Stimulated activated CD4-positive, alpha-beta T cell treated with anti-CD3 and anti-CD28 coated beads, Interleukin-1b, Interleukin-23, amount 100 ng/mL, for 48 hours (primary cell): Measurements from ENCODE around the gene RANBP10.
"Not testable (repeated sequence)": the region's sequence is repeated elsewhere in the genome, so short reads cannot be mapped to it uniquely, and the experiment has no call there.

ENCODE experiments used
- DNase-seq: peaks from one replicate; pipeline ENCODE4 v3.0.0-alpha.2; 2020

Gene RANBP10

GRCh38 chr16:67806428-67807147 lies at the start of gene RANBP10, which contains the start of gene TSNAXIP1:
TSS of gene RANBP10 (minus strand) at chr16:67806560. CDS start at chr16:67806536, 24 bp downstream.
TSS of gene TSNAXIP1 (plus strand) at chr16:67806889. CDS start at chr16:67807150, 261 bp downstream.
- DNase-seq = peak; percentile 98

- no peak for DNase-seq
Measured at GRCh38 chr16:67855789-67856188, 49.4 kb upstream of the RANBP10 start.

GRCh38 chr16:67853670-67854069 lies 47.3 kb upstream of the RANBP10 start:
- no peak for DNase-seq

- no peak for DNase-seq
Measured at GRCh38 chr16:67848118-67848517, 41.8 kb upstream of the RANBP10 start.

- DNase-seq = peak; percentile 16
Measured at GRCh38 chr16:67847064-67847861, 40.9 kb upstream of the RANBP10 start, which contains the start of gene CENPT. TSS of gene CENPT (minus strand) at chr16:67847693. CDS start at chr16:67833859, 13,834 bp downstream.

- DNase-seq = peak; percentile 96
Measured at GRCh38 chr16:67846320-67847063, 40.1 kb upstream of the RANBP10 start, which contains the start of gene NUTF2. TSS of gene NUTF2 (plus strand) at chr16:67846933. CDS start at chr16:67865131, 18,198 bp downstream.

- no peak for DNase-seq
Measured at GRCh38 chr16:67846063-67846319, 39.6 kb upstream of the RANBP10 start.

GRCh38 chr16:67845291-67846062 lies 39.1 kb upstream of the RANBP10 start:
- no peak for DNase-seq

- no peak for DNase-seq
Measured at GRCh38 chr16:67844497-67844896, 38.1 kb upstream of the RANBP10 start.

- no peak for DNase-seq
Measured at GRCh38 chr16:67843343-67843765, 37.0 kb upstream of the RANBP10 start.

GRCh38 chr16:67842509-67843342 lies 36.4 kb upstream of the RANBP10 start:
- DNase-seq = peak; percentile 66

GRCh38 chr16:67841816-67842508 lies 35.6 kb upstream of the RANBP10 start, which contains the start of gene THAP11:
TSS of gene THAP11 (plus strand) at chr16:67842320. CDS start at chr16:67842555, 235 bp downstream.
- peak; percentile 94 for DNase-seq

GRCh38 chr16:67841198-67841815 lies 34.9 kb upstream of the RANBP10 start:
- no peak for DNase-seq

GRCh38 chr16:67837811-67838210 lies 31.5 kb upstream of the RANBP10 start:
- DNase-seq = no peak

GRCh38 chr16:67837190-67837589 lies 30.8 kb upstream of the RANBP10 start:
- not testable (repeated sequence) for DNase-seq

- DNase-seq = no peak
Measured at GRCh38 chr16:67834242-67834614, 27.9 kb upstream of the RANBP10 start.

- DNase-seq = peak; percentile 94
Measured at GRCh38 chr16:67833415-67834241, 27.3 kb upstream of the RANBP10 start.

- no peak for DNase-seq
Measured at GRCh38 chr16:67833030-67833414, 26.7 kb upstream of the RANBP10 start.

- DNase-seq = no peak
Measured at GRCh38 chr16:67828651-67829050, 22.3 kb upstream of the RANBP10 start.
